Ascending aorta (tissue), 2 donors: Measurements from ENCODE around the gene CLIC4. TPM values are rescaled to one million over a fixed set of nuclear protein-coding genes. Genes with fewer than 3 reads are reported as not detected.
A peak's percentile ranks its signal among the peaks of the same experiment; 100 is the strongest.

Experiments used
- DNase-seq, 2 donors: peaks; one replicate each; pipeline ENCODE4 v3.0.0-alpha.2; 2019; ENCODE audit warnings: low spot score in 2 of 2
- H3K27ac ChIP-seq, 2 donors: fragments of 200-600 bp; sonication (generic); one replicate each; pipeline ENCODE4 v1.5.1; 2016 to 2017; ENCODE audit warnings: mild to moderate bottlenecking in 1 of 2
- H3K27me3 ChIP-seq: fragments of 200-600 bp; sonication (generic); one replicate; pipeline ENCODE4 v1.5.1; 2017
- H3K36me3 ChIP-seq, 2 donors: fragments of 200-600 bp; sonication (generic); one replicate each; pipeline ENCODE4 v1.5.1; 2016
- H3K4me1 ChIP-seq, 2 donors: fragments of 200-600 bp; sonication (generic); one replicate each; pipeline ENCODE4 v1.5.1; 2016 to 2017; ENCODE audit warnings: mild to moderate bottlenecking in 1 of 2
- H3K4me3 ChIP-seq, 2 donors: fragments of 200-600 bp; sonication (generic); one replicate each; pipeline ENCODE4 v1.5.1; 2016 to 2017; ENCODE audit warnings: mild to moderate bottlenecking in 1 of 2
- H3K9me3 ChIP-seq, 2 donors: fragments of 200-600 bp; sonication (generic); one replicate each; pipeline ENCODE4 v1.5.1; 2016
- CTCF ChIP-seq, 3 experiments: fragments of 200-600 bp in 2 of 3; fragments of 450-650 bp in 1 of 3; sonication (generic) in 2 of 3; IDR thresholded peaks; one replicate each; pipeline ENCODE4 v1.5.1; 2016 to 2019; ENCODE audit warnings: antibody characterized with exemption in 3 of 3, mild to moderate bottlenecking in 1 of 3, moderate library complexity in 1 of 3
- intact Hi-C: fragments of 100-400 bp; cut with DNase I; formaldehyde crosslinking; loops from one replicate; pipeline ENCODE4 v1.15.1; 2023
- total RNA-seq: library from RNA; depleted of rRNA; stranded (reverse); fragments of >200 nt; gene quantifications from one replicate; pipeline ENCODE4 v1.1.0, GENCODE V29; 2016

Gene CLIC4
- total RNA-seq, 1 donor from 2014 or later: 494 TPM

- no peaks in the 10 kb centered on the region for H3K36me3 ChIP-seq
- H3K4me1 ChIP-seq: peaks cover 6 to 12% of the 10 kb centered on the region in 2 donors
- no peak for TF ChIP-seq CTCF (IDR thresholded peaks at IDR 0.05)
- no peaks in the 10 kb centered on the region for H3K27me3 ChIP-seq
- H3K27ac ChIP-seq: no peak overlapping the region
- DNase-seq: no peak
- H3K9me3 ChIP-seq: no peaks in the 10 kb centered on the region
- H3K4me3 ChIP-seq: no peak overlapping the region
- intact Hi-C loops: no loop called here
These were observed 6.0 kb upstream of the CLIC4 start for GRCh38 chr1:24739241-24739640.

GRCh38 chr1:24742090-24742938, 2.9 kb upstream of the CLIC4 start:
- peak overlapping the region in 1 of 2 donors; percentile 77 for H3K27ac ChIP-seq
- no peaks in the 10 kb centered on the region for H3K9me3 ChIP-seq
- H3K4me3 ChIP-seq: no peak overlapping the region
- H3K27me3 ChIP-seq: no peaks in the 10 kb centered on the region
- H3K4me1 ChIP-seq: peaks cover 3 to 12% of the 10 kb centered on the region in 2 donors
- intact Hi-C loops: no loop called here
- H3K36me3 ChIP-seq: no peaks in the 10 kb centered on the region
- DNase-seq: no peak
- TF ChIP-seq CTCF (IDR thresholded peaks at IDR 0.05): no peak

GRCh38 chr1:24743404-24744211, 1.6 kb upstream of the CLIC4 start:
- peak overlapping the region; percentile 77 to 97 for H3K27ac ChIP-seq

GRCh38 chr1:24745711-24746413, 615 bp downstream of the CLIC4 start:
- H3K4me1 ChIP-seq: peaks cover 3 to 12% of the 10 kb centered on the region in 2 donors
- peak overlapping the region; percentile 95 to 97 for H3K27ac ChIP-seq
- DNase-seq: peak in 1 of 2 donors; percentile 90
- H3K4me3 ChIP-seq: peak overlapping the region; percentile 97 to 99
- no peak for TF ChIP-seq CTCF (IDR thresholded peaks at IDR 0.05)
- H3K9me3 ChIP-seq: no peaks in the 10 kb centered on the region
- intact Hi-C loops: loop anchor here (1.0 to 5.0 kb wide), 6 partner anchors 24 to 103 kb away; partner anchors contain the start of gene SRRM1
- H3K27me3 ChIP-seq: no peaks in the 10 kb centered on the region
- H3K36me3 ChIP-seq: no peaks in the 10 kb centered on the region

More at GRCh38 chr1:24743404-24744211, 1.6 kb upstream of the CLIC4 start:
- TF ChIP-seq CTCF (IDR thresholded peaks at IDR 0.05): no peak
- no peaks in the 10 kb centered on the region for H3K36me3 ChIP-seq
- no peaks in the 10 kb centered on the region for H3K27me3 ChIP-seq
- peak overlapping the region in 1 of 2 donors; percentile 99 for H3K4me3 ChIP-seq
- intact Hi-C loops: loop anchor here (2.0 kb wide), 2 partner anchors 51 to 101 kb away; partner anchors contain the start of gene SRRM1
- peak in 1 of 2 donors; percentile 80 for DNase-seq
- peaks cover 3 to 12% of the 10 kb centered on the region in 2 donors for H3K4me1 ChIP-seq
- H3K9me3 ChIP-seq: no peaks in the 10 kb centered on the region
